Hematopoietic multipotent progenitor cell (in vitro differentiated cells): Measurements from ENCODE around the gene BRPF3. TPM values are rescaled to one million over a fixed set of nuclear protein-coding genes. Genes with fewer than 3 reads are reported as not detected.

ENCODE experiments used
- DNase-seq, 3 donors: peaks; one replicate each; pipeline ENCODE4 v3.0.0-alpha.2; 2011 to 2015; ENCODE audit warnings: low read depth in 2 of 3, low spot score in 2 of 3
- total RNA-seq: library from RNA; depleted of rRNA; stranded (reverse); fragments of >200 nt; gene quantifications from one replicate; pipeline ENCODE4 v1.2.3, GENCODE V29; 2012

Gene BRPF3
- total RNA-seq, 1 donor, result 10.5 TPM

GRCh38 chr6:36227379-36228228 is 31.1 kb downstream of the BRPF3 start:
- no peak for DNase-seq

- DNase-seq, result no peak
Measured at GRCh38 chr6:36229223-36229622, 32.7 kb downstream of the BRPF3 start.

GRCh38 chr6:36230371-36230770 is 33.8 kb downstream of the BRPF3 start:
- DNase-seq, result no peak

- no peak for DNase-seq
Measured at GRCh38 chr6:36232172-36232571, 35.6 kb downstream of the BRPF3 start.

- DNase-seq, result peak in 1 of 3 donors; percentile 45
Measured at GRCh38 chr6:36235309-36235708, 38.8 kb downstream of the BRPF3 start.

GRCh38 chr6:36235862-36236261 is 39.3 kb downstream of the BRPF3 start:
- DNase-seq, result no peak

GRCh38 chr6:36239774-36240173 is 43.2 kb downstream of the BRPF3 start:
- no peak for DNase-seq

- peak in 2 of 3 donors; percentile 51 to 86 for DNase-seq
Measured at GRCh38 chr6:36241728-36242127, 45.2 kb downstream of the BRPF3 start.

GRCh38 chr6:36242161-36242560 is 45.6 kb downstream of the BRPF3 start:
- DNase-seq, result no peak

- DNase-seq, result no peak
Measured at GRCh38 chr6:36242626-36243025, 46.1 kb downstream of the BRPF3 start.

- no peak for DNase-seq
Measured at GRCh38 chr6:36243562-36244212, 47.1 kb downstream of the BRPF3 start.

- DNase-seq, result no peak
Measured at GRCh38 chr6:36244641-36245280, 48.2 kb downstream of the BRPF3 start.

GRCh38 chr6:36245572-36246061 is 49.1 kb downstream of the BRPF3 start:
- DNase-seq, result peak in 1 of 3 donors; percentile 37

GRCh38 chr6:36246506-36247268 is 50.1 kb downstream of the BRPF3 start:
- no peak for DNase-seq

GRCh38 chr6:36247693-36248092 is 51.1 kb downstream of the BRPF3 start:
- DNase-seq, result no peak

GRCh38 chr6:36248980-36249379 is 52.4 kb downstream of the BRPF3 start:
- DNase-seq, result no peak

GRCh38 chr6:36249536-36249935 is 53.0 kb downstream of the BRPF3 start:
- no peak for DNase-seq

- DNase-seq, result no peak
Measured at GRCh38 chr6:36252005-36252404, 55.5 kb downstream of the BRPF3 start.

- no peak for DNase-seq
Measured at GRCh38 chr6:36263390-36264000, 67.0 kb downstream of the BRPF3 start.

- no peak for DNase-seq
Measured at GRCh38 chr6:36265744-36266143, 69.2 kb downstream of the BRPF3 start.
